Vagina (tissue), 2 donors: ENCODE data around the gene ZCCHC3. TPM values are rescaled to one million over a fixed set of nuclear protein-coding genes. Genes with fewer than 3 reads are reported as not detected.
A peak's percentile ranks its signal among the peaks of the same experiment; 100 is the strongest.

ENCODE experiments used
- DNase-seq, 2 donors: peaks; one replicate each; pipeline ENCODE4 v3.0.0-alpha.2; 2017; ENCODE audit errors: extremely low spot score in 2 of 2
- H3K27ac ChIP-seq: fragments of 200-600 bp; sonication (generic); one replicate; pipeline ENCODE4 v1.5.1; 2019
- H3K27me3 ChIP-seq: fragments of 200-600 bp; sonication (generic); one replicate; pipeline ENCODE4 v1.5.1; 2019
- H3K36me3 ChIP-seq, 2 donors: fragments of 200-600 bp; sonication (generic); one replicate each; pipeline ENCODE4 v1.5.1; 2017 to 2019
- H3K4me1 ChIP-seq: fragments of 200-600 bp; sonication (generic); one replicate; pipeline ENCODE4 v1.5.1; 2019
- H3K4me3 ChIP-seq, 2 donors: fragments of 200-600 bp; sonication (generic); 1 replicate in 1 of 2; 2 replicates in 1 of 2; pipeline ENCODE4 v1.5.1; 2016 to 2019
- H3K9me3 ChIP-seq: fragments of 200-600 bp; sonication (generic); one replicate; pipeline ENCODE4 v1.5.1; 2019
- POLR2A ChIP-seq, 2 donors: fragments of 450-650 bp; IDR thresholded peaks; one replicate each; pipeline ENCODE4 v1.6.1; 2017; ENCODE audit warnings: antibody characterized with exemption in 2 of 2, mild to moderate bottlenecking in 2 of 2, moderate library complexity in 2 of 2
- POLR2AphosphoS5 ChIP-seq, 2 donors: sonication (generic); formaldehyde crosslinking; IDR thresholded peaks; one replicate each; pipeline ENCODE4 v1.9.0; 2017; ENCODE audit warnings: antibody characterized with exemption in 2 of 2, mild to moderate bottlenecking in 2 of 2, low read depth in 1 of 2; ENCODE audit not compliant: insufficient read depth in 1 of 2
- intact Hi-C: fragments of 100-400 bp; cut with DNase I; formaldehyde crosslinking; loops from one replicate; pipeline ENCODE4 v1.15.1; 2023
- total RNA-seq: library from RNA; depleted of rRNA; stranded (reverse); fragments of >200 nt; gene quantifications from one replicate; pipeline ENCODE4 v1.2.3, GENCODE V29; 2016
- TF ChIP-seq, protein P1 (sequence below), 3 experiments: fragments of 450-650 bp in 2 of 3; fragments of 200-600 bp in 1 of 3; sonication (generic) in 1 of 3; IDR thresholded peaks; one replicate each; pipeline ENCODE4 v1.5.1; 2017 to 2019; ENCODE audit warnings: antibody characterized with exemption in 3 of 3, mild to moderate bottlenecking in 2 of 3, moderate library complexity in 2 of 3

ZCCHC3 gene
- total RNA-seq, 1 donor from 2014 or later, result 13.8 TPM

DNA sequence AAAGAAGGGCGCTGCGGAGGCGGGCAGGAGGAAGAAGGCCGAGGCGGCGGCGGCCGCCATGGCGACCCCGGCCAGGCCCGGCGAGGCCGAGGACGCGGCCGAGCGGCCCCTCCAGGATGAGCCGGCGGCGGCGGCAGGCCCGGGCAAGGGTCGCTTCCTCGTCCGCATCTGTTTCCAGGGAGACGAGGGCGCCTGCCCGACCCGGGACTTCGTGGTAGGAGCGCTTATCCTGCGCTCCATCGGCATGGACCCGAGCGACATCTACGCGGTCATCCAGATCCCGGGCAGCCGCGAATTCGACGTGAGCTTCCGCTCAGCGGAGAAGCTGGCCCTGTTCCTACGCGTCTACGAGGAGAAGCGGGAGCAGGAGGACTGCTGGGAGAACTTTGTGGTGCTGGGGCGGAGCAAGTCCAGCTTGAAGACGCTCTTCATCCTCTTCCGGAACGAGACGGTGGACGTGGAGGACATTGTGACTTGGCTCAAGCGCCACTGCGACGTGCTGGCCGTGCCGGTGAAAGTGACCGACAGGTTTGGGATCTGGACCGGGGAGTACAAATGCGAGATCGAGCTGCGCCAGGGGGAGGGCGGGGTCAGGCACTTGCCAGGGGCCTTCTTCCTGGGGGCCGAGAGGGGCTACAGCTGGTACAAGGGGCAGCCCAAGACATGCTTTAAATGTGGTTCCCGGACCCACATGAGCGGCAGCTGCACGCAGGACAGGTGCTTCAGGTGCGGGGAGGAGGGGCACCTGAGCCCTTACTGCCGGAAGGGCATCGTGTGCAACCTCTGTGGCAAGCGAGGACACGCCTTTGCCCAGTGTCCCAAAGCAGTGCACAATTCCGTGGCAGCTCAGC lies 780 bp downstream of the ZCCHC3 start:
- Histone ChIP-seq H3K4me3 (peak overlapping the region; percentile 65 to 77), H3K36me3 (no peaks in the 10 kb centered on the region), H3K27me3 (no peaks in the 10 kb centered on the region), H3K4me1 (peaks cover 44% of the 10 kb centered on the region), H3K9me3 (no peaks in the 10 kb centered on the region), H3K27ac (peak overlapping the region; percentile 96)
- TF ChIP-seq POLR2AphosphoS5 (IDR thresholded peaks at IDR 0.05; ENCODE audit: insufficient read depth in 1 of 2, low read depth in 1 of 2) (peak in 1 of 2 donors; percentile 70), POLR2A (IDR thresholded peaks at IDR 0.05) (no peak)
- TF ChIP-seq, protein P1, sequence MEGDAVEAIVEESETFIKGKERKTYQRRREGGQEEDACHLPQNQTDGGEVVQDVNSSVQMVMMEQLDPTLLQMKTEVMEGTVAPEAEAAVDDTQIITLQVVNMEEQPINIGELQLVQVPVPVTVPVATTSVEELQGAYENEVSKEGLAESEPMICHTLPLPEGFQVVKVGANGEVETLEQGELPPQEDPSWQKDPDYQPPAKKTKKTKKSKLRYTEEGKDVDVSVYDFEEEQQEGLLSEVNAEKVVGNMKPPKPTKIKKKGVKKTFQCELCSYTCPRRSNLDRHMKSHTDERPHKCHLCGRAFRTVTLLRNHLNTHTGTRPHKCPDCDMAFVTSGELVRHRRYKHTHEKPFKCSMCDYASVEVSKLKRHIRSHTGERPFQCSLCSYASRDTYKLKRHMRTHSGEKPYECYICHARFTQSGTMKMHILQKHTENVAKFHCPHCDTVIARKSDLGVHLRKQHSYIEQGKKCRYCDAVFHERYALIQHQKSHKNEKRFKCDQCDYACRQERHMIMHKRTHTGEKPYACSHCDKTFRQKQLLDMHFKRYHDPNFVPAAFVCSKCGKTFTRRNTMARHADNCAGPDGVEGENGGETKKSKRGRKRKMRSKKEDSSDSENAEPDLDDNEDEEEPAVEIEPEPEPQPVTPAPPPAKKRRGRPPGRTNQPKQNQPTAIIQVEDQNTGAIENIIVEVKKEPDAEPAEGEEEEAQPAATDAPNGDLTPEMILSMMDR (IDR thresholded peaks at IDR 0.05), result no peak
- intact Hi-C loops, result no loop called here
- no peak for DNase-seq

DNA sequence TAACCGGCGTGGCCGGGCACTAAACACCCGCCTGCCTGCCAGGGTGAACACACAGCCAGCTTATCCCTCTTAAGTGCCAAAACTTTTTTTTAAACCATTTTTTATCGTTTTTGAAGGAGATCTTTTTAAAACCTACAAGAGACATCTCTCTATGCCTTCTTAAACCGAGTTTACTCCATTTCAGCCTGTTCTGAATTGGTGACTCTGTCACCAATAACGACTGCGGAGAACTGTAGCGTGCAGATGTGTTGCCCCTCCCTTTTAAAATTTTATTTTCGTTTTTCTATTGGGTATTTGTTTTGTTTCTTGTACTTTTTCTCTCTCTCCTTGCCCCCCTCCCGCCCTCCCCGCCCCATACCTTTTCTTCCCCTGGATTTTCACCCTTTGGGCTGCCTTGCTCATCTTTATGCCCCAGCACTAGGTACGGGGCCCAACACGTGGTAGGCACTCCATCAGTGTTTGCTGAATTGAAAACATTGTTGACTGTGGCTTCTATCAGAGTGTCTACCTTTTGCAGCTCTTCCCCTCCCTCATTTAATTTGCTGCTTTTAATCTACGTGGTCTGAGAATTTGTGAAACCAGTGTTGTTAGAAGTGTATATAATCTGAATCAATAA lies 1.5 kb downstream of the ZCCHC3 start:
- Histone ChIP-seq H3K36me3 (no peaks in the 10 kb centered on the region), H3K27ac (peak overlapping the region; percentile 96), H3K4me3 (peak overlapping the region; percentile 65 to 77), H3K27me3 (no peaks in the 10 kb centered on the region), H3K9me3 (no peaks in the 10 kb centered on the region), H3K4me1 (peaks cover 44% of the 10 kb centered on the region)
- intact Hi-C loops, result no loop called here
- TF ChIP-seq, protein P1 (IDR thresholded peaks at IDR 0.05), result no peak
- TF ChIP-seq POLR2A (IDR thresholded peaks at IDR 0.05) (no peak), POLR2AphosphoS5 (IDR thresholded peaks at IDR 0.05; ENCODE audit: insufficient read depth in 1 of 2, low read depth in 1 of 2) (no peak)
- no peak for DNase-seq

DNA sequence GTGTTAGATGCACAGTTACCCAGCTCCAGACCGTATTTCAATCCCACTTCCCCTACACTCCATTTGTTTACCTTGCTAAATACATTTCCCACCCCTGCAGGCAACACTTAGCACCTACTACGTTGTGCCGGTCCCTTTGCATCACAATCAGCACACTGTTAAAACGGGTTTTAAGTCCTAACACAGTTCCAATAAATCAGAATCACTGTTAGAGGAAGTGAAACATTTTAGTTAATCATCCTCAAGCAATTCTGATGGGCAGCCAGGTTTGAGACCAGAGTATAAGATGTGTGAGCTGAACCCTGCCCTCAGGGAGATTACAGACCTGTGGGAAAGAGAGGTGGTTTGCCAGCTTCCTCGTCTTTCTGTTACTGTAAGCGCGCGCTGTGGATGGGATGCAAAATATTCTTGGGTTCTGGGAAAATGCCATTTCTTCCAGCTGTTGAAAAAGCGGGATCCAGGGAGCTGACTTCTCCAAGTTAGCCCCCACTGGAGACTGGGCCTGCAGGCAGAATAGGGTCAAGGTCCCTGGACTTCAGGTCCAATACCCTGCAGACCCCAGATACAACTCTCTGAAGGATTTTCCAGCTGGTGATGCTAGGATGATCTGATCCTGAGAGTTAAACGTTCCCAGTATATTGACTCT lies 3.1 kb downstream of the ZCCHC3 start:
- DNase-seq, result no peak
- no peaks in the 10 kb centered on the region for H3K9me3 ChIP-seq
- intact Hi-C loops, result no loop called here
- TF ChIP-seq POLR2AphosphoS5 (IDR thresholded peaks at IDR 0.05; ENCODE audit: insufficient read depth in 1 of 2, low read depth in 1 of 2) (no peak), POLR2A (IDR thresholded peaks at IDR 0.05) (no peak)
- TF ChIP-seq, protein P1 (IDR thresholded peaks at IDR 0.05), result no peak
- H3K27ac ChIP-seq, result peak overlapping the region; percentile 96
- H3K4me3 ChIP-seq, result peak overlapping the region in 1 of 2 donors; percentile 65
- H3K4me1 ChIP-seq, result peaks cover 44% of the 10 kb centered on the region
- no peaks in the 10 kb centered on the region for H3K27me3 ChIP-seq
- H3K36me3 ChIP-seq, result no peaks in the 10 kb centered on the region

DNA sequence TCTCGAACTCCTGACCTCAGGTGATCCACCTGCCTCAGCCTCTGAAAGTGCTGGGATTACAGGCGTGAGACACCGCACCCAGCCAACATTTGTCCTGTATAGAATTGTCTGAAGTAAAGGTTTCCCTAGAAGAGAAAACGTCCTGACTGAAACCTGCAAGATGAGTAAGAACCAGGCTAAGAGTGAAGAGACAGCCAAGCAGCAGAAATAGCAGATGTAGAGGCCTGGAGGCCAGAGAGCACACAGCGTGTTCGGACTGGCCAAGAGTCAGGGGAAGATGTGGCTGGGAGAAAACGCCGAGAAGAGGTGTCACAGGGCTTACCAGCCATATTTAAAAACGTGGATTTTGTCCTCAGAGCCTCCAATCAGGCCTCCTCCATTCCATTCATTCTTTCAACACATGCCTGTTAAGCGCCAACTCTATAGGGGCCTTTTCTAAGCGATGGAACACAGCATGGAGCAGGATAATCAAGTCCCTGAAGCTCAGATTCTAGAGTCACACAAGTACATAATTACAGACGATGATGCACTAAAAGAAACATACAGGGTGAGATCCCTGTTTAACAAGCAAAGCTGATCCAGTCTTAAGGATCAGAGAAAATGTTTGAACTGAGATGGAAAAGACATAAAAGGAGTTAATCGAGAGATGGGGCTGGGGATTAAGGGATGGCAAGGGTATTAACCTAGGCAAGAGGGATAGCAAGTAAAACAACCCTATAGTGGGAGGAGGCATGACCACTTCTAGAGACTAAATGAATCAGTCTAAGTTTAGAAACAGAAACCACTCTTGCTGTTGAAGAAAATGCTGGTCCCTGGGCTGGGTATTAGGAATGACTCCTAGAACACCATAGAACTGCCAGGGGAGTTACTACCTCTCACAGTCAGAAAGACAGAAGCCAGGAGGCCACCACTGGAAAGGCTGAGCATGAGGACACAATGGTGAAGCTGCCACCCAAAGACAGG lies 4.8 kb downstream of the ZCCHC3 start:
- Histone ChIP-seq H3K27ac (no peak overlapping the region), H3K4me3 (no peak overlapping the region), H3K27me3 (no peaks in the 10 kb centered on the region), H3K4me1 (peaks cover 34% of the 10 kb centered on the region), H3K36me3 (no peaks in the 10 kb centered on the region), H3K9me3 (no peaks in the 10 kb centered on the region)
- DNase-seq, result no peak
- TF ChIP-seq, protein P1 (IDR thresholded peaks at IDR 0.05), result no peak
- TF ChIP-seq POLR2A (IDR thresholded peaks at IDR 0.05) (no peak), POLR2AphosphoS5 (IDR thresholded peaks at IDR 0.05; ENCODE audit: insufficient read depth in 1 of 2, low read depth in 1 of 2) (no peak)
- intact Hi-C loops, result no loop called here
